SK-N-MC (cell line): ENCODE results near the gene AGAP3.

ENCODE experiments used
- DNase-seq: peaks from one replicate; pipeline ENCODE4 v3.0.0-alpha.2; 2011; ENCODE audit warnings: low read depth, low spot score
- H3K27ac ChIP-seq: fragments of 200-600 bp; sonication (generic); 2 replicates; pipeline ENCODE4 v1.5.1; 2016; ENCODE audit warnings: mixed run types
- H3K36me3 ChIP-seq: fragments of 200-600 bp; sonication (generic); 2 replicates; pipeline ENCODE4 v1.6.1; 2017; ENCODE audit warnings: antibody characterized with exemption, low read length, mixed read lengths; ENCODE audit not compliant: insufficient read depth
- H3K4me3 ChIP-seq: fragments of 200-600 bp; sonication (generic); 2 replicates; pipeline ENCODE4 v1.5.1; 2016
- H3K9ac ChIP-seq: fragments of 200-600 bp; sonication (generic); 2 replicates; pipeline ENCODE4 v1.8.0; 2017; ENCODE audit warnings: mixed run types, mixed read lengths; ENCODE audit not compliant: insufficient read length
- H3K9me3 ChIP-seq: fragments of 200-600 bp; sonication (generic); 2 replicates; pipeline ENCODE4 v1.6.1; 2017; ENCODE audit warnings: low read depth, mild to moderate bottlenecking, antibody characterized with exemption, low read length, moderate library complexity, mixed read lengths
- EZH2 ChIP-seq: fragments of 200-600 bp; sonication (generic); IDR thresholded peaks from one replicate; pipeline ENCODE4 v1.6.1; 2017; ENCODE audit warnings: antibody characterized with exemption
- FOXP2 ChIP-seq: optimal IDR thresholded peaks from 2 replicates; pipeline ENCODE3; 2011; ENCODE audit warnings: mild to moderate bottlenecking, moderate library complexity; ENCODE audit not compliant: insufficient read depth; ENCODE audit errors: extremely low read length, control extremely low read depth
- POLR2AphosphoS5 ChIP-seq: IDR thresholded peaks from 2 replicates; pipeline ENCODE4 v1.6.1; 2012; ENCODE audit warnings: mild to moderate bottlenecking, low read depth, low read length, borderline replicate concordance

AGAP3 gene

DNA sequence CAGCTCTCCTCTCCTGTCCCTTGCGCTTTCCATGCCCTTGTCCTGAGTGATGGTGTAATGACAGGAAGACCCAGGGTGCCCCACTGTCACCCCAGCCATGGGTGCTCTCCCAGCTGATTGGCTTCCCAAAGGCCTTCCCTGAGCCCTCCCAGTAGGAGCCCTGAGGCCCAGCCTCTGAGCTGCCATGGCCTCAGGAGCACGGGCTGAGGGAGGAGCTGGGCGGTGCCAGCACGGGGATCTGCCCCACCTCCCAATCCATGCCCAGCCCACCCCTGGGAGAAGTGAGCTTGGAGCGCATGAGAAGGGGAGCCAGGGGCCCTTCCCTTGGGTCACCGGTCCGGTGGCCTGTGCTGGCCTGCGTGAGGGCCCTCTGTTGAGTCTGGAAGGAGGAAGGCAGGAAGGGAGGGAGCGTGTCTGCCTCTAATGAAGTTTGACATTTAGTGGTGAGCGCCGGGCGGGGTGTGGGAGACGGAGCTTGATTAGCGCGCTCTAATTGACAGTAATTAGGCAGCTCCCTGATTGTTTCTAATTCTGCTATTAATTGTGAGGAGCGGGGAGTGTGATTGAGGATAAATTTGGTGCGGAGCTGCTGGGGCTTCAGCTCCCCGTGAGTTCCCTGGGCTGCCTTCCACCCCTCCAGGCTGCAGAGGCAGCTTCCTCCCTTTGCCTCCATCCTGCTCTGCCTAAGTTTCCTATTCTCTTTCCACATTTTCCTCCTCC lies 53.0 kb downstream of the AGAP3 start:
- no peak overlapping the region for H3K27ac ChIP-seq
- H3K4me3 ChIP-seq: no peak overlapping the region
- H3K9me3 ChIP-seq: no peaks in the 10 kb centered on the region
- peaks cover 13% of the 10 kb centered on the region for H3K36me3 ChIP-seq
- no peak for TF ChIP-seq EZH2
- TF ChIP-seq FOXP2: no peak
- no peak for TF ChIP-seq POLR2AphosphoS5
- DNase-seq: no peak
- H3K9ac ChIP-seq: no peak overlapping the region

DNA sequence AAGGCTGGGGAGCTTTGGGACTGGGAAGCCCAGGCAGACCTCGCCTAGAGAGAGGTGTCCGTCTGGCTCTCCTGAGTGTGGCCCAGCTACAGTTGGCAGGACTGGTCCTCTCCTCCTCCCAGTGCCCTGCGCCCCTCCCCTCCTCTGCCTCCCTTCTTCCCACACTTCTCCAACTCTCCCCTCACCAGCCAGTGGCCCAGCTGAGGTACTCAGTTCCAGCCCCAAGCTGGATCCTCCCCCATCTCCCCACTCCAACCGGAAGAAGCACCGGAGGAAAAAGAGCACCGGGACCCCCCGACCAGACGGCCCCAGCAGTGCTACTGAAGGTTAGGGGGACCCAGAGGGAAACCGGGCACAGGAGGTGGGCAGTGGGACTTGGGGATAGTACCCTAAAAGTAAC lies 53.5 kb downstream of the AGAP3 start:
- Histone ChIP-seq H3K36me3 (peaks cover 13% of the 10 kb centered on the region), H3K27ac (no peak overlapping the region), H3K9me3 (no peaks in the 10 kb centered on the region), H3K9ac (no peak overlapping the region), H3K4me3 (no peak overlapping the region)
- TF ChIP-seq FOXP2 (no peak), POLR2AphosphoS5 (no peak), EZH2 (no peak)
- no peak for DNase-seq

DNA sequence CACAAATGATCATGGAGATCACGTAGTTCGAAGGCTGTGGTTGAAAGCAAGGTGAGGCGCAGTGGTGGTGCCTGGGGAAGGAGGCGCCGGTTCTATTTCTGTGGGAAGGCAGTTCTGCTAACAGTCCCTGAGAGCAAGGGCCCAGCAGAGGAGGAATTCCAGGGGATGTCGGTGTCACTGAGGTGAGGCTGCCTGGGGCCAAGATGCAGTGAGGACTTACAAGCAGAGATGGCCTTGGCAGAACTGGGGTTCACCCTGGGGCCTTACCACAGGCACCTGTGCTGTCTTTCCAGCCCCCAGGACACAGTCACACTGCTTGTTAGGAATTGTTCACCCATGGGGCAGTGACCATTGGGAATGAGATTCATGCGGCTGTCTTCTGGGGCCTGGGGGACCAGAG lies 54.6 kb downstream of the AGAP3 start:
- Histone ChIP-seq H3K27ac (no peak overlapping the region), H3K9me3 (no peaks in the 10 kb centered on the region), H3K36me3 (peaks cover 10% of the 10 kb centered on the region), H3K9ac (no peak overlapping the region), H3K4me3 (no peak overlapping the region)
- DNase-seq: no peak
- no peak for TF ChIP-seq POLR2AphosphoS5
- TF ChIP-seq FOXP2: no peak
- no peak for TF ChIP-seq EZH2

DNA sequence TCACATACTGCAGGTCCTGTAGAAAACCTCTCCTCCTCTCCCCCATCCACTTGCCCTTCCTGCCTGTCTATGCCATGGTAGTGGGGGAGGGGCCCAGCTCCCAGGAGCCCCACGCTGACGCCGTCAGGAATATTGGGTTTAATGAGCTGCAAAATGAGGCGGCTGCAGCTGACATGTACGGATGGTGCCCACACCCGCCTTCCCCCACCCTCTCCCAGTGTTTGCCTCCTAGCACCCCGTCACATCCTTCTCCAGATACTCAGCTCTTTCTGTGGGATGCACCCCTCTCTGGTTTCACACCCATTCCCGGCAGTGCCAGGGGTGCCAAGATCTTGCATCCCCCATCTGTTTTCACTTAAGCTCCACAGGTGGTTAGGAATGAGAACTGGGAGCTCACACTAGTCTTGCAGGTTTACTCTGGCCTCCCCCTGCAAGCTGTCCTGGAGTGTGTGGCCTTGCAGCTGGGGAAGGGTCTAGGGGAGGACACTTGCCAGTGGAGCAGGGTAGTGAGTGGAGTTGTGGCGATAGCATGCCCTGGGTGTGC lies 55.1 kb downstream of the AGAP3 start:
- DNase-seq: no peak
- no peak for TF ChIP-seq EZH2
- H3K36me3 ChIP-seq: peaks cover 10% of the 10 kb centered on the region

DNA sequence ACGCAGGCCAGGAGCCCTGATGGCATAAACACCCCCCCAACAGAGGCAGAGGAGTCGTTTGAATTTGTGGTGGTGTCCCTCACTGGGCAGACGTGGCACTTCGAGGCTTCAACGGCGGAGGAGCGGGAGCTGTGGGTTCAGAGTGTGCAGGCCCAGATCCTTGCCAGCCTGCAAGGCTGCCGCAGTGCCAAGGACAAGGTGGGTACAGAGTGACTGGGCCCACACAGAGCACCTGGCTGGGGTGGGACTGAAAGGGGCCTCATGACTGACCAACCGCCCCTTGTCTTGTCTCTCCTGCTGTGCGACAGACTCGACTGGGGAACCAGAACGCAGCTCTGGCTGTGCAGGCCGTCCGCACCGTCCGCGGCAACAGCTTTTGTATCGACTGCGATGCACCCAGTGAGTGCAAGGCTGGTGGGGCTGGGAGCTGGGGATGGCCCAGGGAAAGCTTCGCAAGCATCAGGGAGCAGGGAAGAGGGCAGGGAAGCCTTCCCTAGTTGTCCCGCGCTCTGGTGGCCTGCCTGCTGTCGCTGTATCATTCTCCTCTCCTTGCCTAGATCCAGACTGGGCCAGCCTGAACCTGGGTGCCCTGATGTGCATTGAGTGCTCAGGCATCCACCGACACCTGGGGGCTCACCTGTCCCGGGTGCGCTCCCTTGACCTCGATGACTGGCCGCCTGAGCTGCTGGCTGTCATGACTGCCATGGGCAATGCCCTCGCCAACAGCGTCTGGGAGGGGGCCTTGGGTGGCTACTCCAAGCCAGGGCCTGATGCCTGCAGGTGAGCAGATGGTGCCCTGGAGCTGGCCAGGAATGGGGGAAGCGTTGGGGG lies 55.8 kb downstream of the AGAP3 start:
- Histone ChIP-seq H3K9ac (no peak overlapping the region), H3K27ac (no peak overlapping the region), H3K36me3 (peaks cover 10% of the 10 kb centered on the region), H3K9me3 (no peaks in the 10 kb centered on the region), H3K4me3 (no peak overlapping the region)
- no peak for DNase-seq
- TF ChIP-seq FOXP2 (no peak), EZH2 (no peak), POLR2AphosphoS5 (no peak)

More for the DNA sequence above, 55.1 kb downstream of the AGAP3 start:
- H3K9ac ChIP-seq: no peak overlapping the region
- no peaks in the 10 kb centered on the region for H3K9me3 ChIP-seq
- no peak overlapping the region for H3K27ac ChIP-seq
- H3K4me3 ChIP-seq: no peak overlapping the region

DNA sequence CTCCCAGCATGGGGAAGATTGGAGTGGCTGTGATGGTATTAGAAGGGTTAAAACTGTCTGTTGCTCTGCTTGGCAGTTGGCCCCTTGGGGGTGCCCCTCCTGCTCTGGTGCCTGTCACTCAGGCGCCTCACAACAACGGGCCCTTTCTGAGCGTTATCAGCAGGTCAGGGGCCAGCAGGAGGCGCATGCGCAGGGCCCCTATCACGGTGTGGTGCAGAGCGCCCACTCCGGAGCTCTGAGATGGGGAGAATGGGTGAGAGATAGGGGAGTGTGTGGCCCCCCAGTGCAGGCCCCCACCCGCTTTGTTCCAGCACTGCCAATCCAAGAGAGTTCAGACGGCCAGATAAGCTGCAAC lies 56.4 kb downstream of the AGAP3 start:
- TF ChIP-seq FOXP2 (no peak), POLR2AphosphoS5 (no peak), EZH2 (no peak)
- H3K36me3 ChIP-seq: peaks cover 10% of the 10 kb centered on the region
- H3K27ac ChIP-seq: no peak overlapping the region
- H3K9me3 ChIP-seq: no peaks in the 10 kb centered on the region
- no peak overlapping the region for H3K9ac ChIP-seq
- H3K4me3 ChIP-seq: no peak overlapping the region
- DNase-seq: no peak

DNA sequence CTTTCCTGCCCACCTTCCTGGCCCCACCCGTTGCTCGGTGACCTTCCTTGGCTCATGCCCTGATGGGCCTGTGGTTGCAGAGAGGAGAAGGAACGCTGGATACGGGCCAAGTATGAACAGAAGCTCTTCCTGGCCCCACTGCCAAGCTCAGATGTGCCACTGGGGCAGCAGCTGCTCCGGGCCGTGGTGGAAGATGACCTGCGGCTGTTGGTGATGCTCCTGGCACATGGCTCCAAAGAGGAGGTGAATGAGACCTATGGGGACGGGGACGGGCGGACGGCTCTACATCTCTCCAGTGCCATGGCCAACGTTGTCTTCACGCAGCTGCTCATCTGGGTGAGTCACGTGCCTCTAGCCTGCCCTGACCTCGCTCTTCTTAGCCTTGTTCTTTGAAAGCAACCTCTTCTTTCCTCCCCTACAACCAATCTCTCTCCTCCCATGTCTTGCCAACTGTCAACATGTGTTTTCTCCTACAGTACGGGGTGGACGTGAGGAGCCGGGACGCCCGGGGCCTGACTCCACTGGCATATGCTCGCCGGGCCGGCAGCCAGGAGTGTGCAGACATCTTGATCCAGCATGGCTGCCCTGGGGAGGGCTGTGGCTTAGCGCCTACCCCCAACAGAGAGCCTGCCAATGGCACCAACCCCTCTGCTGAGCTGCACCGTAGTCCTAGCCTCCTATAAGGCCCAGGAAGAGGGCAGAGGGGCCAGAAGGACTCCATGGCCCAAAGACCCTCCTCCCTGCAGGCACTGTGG lies 57.2 kb downstream of the AGAP3 start:
- DNase-seq: no peak
- Histone ChIP-seq H3K36me3 (peaks cover 10% of the 10 kb centered on the region), H3K27ac (no peak overlapping the region), H3K9ac (no peak overlapping the region), H3K9me3 (no peaks in the 10 kb centered on the region), H3K4me3 (no peak overlapping the region)
- TF ChIP-seq FOXP2 (no peak), POLR2AphosphoS5 (no peak), EZH2 (no peak)

DNA sequence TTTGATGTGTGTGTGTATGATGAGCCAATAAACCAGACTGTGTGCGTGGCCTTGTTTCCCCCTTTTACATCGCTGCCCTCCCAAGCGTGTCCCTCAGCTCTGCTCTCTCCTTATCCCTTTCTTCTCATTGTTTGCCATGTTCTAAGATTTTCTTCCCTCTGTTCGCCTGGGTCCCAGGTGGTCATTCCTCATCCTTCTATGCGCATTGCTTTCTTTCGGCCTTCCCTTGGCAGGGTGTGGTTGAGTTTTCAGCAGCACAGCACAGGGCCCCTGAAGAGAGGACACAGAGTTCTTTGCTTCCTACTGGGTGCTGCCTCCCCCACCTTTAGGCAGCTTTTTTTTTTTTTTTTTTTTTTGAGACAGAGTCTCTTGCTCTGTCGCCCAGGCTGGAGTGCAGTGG lies 58.1 kb downstream of the AGAP3 start:
- Histone ChIP-seq H3K9me3 (no peaks in the 10 kb centered on the region), H3K9ac (no peak overlapping the region), H3K36me3 (peaks cover 10% of the 10 kb centered on the region), H3K4me3 (no peak overlapping the region), H3K27ac (no peak overlapping the region)
- no peak for DNase-seq
- TF ChIP-seq EZH2 (no peak), POLR2AphosphoS5 (no peak), FOXP2 (no peak)
